ENCODE results near the gene ANAPC1.
"Not testable (repeated sequence)": the region's sequence is repeated elsewhere in the genome, so short reads cannot be mapped to it uniquely, and the experiment has no call there.

- not testable (repeated sequence) for TF ChIP-seq CTCF (IDR thresholded peaks at IDR 0.05; ENCODE audit: low read length); EZH2 (optimal IDR thresholded peaks at IDR 0.05; ENCODE audit: low read depth, low read length)
Measured at GRCh38 chr2:111764151-111764550, 119.8 kb downstream of the ANAPC1 start.

Data from MM.1S (cell line).